Urinary bladder (tissue), 4 donors: ENCODE measurements around the gene RAB3B. TPM values are rescaled to one million over a fixed set of nuclear protein-coding genes. Genes with fewer than 3 reads are reported as not detected.

ENCODE experiments used
- DNase-seq: peaks from one replicate; pipeline ENCODE4 v3.0.0-alpha.2; 2015; ENCODE audit errors: extremely low spot score
- H3K27ac ChIP-seq: one replicate; pipeline ENCODE4 v1.5.1; 2013; ENCODE audit warnings: low read depth, mild to moderate bottlenecking, moderate library complexity
- H3K36me3 ChIP-seq: one replicate; pipeline ENCODE4 v1.6.1; 2013; ENCODE audit warnings: mild to moderate bottlenecking, moderate library complexity; ENCODE audit not compliant: insufficient read depth
- H3K4me1 ChIP-seq: one replicate; pipeline ENCODE4 v1.6.1; 2013; ENCODE audit warnings: mild to moderate bottlenecking, moderate library complexity; ENCODE audit not compliant: insufficient read depth
- H3K4me3 ChIP-seq: one replicate; pipeline ENCODE4 v1.5.1; 2013; ENCODE audit warnings: low read depth, low read length
- WGBS: extraction: QIAGEN DNeasy Blood & Tissue Kit; methylation state at CpG from one replicate; pipeline ENCODE4 v1.1.7; 2013; 5-methylcytosine and 5-hydroxymethylcytosine counted together
- polyA plus RNA-seq: library from polyadenylated mRNA; stranded (reverse); fragments of 200-250 nt; gene quantifications from one replicate; pipeline ENCODE4 v1.2.3, GENCODE V29; 2013
- total RNA-seq: library from RNA; depleted of rRNA; stranded (reverse); fragments of >200 nt; gene quantifications from one replicate; pipeline ENCODE4 v1.2.3, GENCODE V29; 2014
- donor health status: healthy with polysubstance abuse.
- donor health status: healthy.

Gene RAB3B
- total and polyA plus RNA-seq, 2 donors, result 0.44 to 1.7 TPM

DNA sequence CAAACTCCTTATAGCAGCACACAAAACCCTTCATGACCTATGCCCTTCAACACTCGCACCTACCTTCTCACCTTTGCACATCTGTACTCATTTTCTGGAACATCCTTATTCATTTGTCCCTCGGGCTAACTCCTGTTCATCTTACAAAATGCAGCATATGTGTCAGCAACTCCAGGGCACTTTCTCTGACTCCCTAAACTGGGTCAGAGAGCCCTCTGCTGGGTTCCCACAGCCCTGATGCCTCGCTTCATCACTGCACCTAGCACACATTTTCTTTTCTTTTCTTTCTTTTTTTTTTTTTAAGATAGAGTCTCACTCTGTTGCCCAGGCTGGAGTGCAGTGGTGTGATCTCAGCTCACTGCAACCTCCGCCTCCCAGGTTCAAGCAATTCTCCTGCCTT, 54.0 kb downstream of the RAB3B start:
- no peak for DNase-seq
- Histone ChIP-seq H3K36me3 (no peaks in the 10 kb centered on the region), H3K4me1 (no peaks in the 10 kb centered on the region), H3K4me3 (no peak overlapping the region), H3K27ac (no peak overlapping the region)
- WGBS, result 83% methylated on average over 4 of the region's 4 CpGs

DNA sequence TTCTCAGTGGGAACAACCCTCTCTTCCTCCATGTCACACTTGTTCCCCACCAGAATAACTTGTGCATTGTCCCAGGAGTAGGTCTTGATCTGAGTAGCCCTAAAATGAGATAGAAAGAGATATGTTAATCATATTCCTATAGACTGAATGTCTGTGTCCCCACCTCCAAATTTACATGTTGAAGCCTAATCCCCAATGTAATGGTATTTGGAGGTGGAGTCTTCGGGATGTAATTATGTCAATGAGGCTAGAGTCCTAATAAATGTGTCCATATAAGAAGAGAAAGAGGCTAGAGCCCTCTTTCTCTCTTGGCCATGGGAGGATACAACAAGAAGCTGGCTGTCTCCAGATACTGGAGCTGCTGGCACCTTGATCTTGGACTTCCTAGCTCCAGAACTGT, 57.2 kb downstream of the RAB3B start:
- no peak overlapping the region for H3K27ac ChIP-seq
- no peak for DNase-seq
- 83% methylated on average over 1 of the region's 1 CpG for WGBS
- H3K4me3 ChIP-seq, result no peak overlapping the region
- no peaks in the 10 kb centered on the region for H3K36me3 ChIP-seq
- H3K4me1 ChIP-seq, result no peaks in the 10 kb centered on the region

DNA sequence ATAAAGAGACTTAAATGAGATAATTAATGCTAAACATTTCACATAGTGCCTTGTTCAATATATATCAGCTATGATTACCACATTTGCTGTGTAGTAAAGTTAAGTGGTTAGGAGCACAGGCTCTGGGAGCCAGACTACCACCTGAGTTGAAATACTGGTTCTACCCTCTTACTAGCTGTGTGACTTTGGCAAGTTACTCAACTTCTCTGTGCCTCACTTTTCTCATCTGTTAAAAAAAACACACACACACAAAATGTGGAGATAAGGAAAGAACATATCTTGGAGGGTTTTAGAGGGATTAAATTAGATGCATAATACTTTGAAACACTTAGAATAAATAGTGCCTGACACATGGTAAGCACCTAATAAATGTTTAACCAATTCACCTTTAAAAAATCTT, 60.2 kb downstream of the RAB3B start:
- no peaks in the 10 kb centered on the region for H3K4me1 ChIP-seq
- no peak overlapping the region for H3K27ac ChIP-seq
- H3K4me3 ChIP-seq, result no peak overlapping the region
- H3K36me3 ChIP-seq, result no peaks in the 10 kb centered on the region
- DNase-seq, result no peak

DNA sequence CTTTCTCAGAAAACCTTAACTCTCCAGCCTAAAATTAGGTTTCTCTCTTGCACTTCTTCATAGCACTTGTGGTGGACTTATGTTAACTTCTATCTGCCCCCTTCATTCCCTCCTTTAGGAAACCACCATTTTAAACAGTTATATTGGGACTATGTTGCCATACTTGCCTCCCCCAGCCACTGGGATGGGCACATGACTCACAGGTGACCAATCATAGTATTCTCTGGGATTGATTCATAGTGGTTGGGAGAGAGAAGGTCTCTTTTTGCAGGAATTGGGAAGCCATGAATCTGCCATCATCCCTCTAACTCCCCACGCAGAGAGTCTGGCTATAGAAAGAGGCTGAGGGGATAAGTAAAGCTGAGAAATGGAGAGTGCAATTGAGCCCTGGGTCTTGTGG, 61.6 kb downstream of the RAB3B start:
- H3K36me3 ChIP-seq, result no peaks in the 10 kb centered on the region
- H3K4me1 ChIP-seq, result no peaks in the 10 kb centered on the region
- DNase-seq, result no peak
- WGBS, result 79% methylated on average over 1 of the region's 1 CpG
- H3K27ac ChIP-seq, result no peak overlapping the region
- no peak overlapping the region for H3K4me3 ChIP-seq

DNA sequence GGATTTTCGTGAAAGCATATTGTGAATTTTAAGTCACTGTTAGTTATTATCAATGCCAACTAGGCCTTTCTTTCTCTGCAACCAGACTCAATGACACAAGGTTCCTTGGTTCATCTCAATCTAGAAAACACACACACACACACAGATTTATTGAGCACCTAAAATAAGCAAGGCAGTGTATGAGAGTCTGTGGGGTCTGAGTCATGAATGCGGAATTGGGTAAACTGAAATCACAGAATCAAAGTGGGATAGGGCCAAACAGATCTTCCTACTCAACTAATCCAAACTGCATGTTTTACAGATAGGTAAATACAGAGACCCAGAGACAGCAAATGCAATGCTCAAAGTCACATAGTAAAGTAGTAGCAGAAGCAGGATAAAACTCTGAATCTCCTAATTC, 63.5 kb downstream of the RAB3B start:
- no peaks in the 10 kb centered on the region for H3K36me3 ChIP-seq
- no peaks in the 10 kb centered on the region for H3K4me1 ChIP-seq
- no peak overlapping the region for H3K27ac ChIP-seq
- no peak overlapping the region for H3K4me3 ChIP-seq
- DNase-seq, result no peak
- 89% methylated on average over 2 of the region's 2 CpGs for WGBS

DNA sequence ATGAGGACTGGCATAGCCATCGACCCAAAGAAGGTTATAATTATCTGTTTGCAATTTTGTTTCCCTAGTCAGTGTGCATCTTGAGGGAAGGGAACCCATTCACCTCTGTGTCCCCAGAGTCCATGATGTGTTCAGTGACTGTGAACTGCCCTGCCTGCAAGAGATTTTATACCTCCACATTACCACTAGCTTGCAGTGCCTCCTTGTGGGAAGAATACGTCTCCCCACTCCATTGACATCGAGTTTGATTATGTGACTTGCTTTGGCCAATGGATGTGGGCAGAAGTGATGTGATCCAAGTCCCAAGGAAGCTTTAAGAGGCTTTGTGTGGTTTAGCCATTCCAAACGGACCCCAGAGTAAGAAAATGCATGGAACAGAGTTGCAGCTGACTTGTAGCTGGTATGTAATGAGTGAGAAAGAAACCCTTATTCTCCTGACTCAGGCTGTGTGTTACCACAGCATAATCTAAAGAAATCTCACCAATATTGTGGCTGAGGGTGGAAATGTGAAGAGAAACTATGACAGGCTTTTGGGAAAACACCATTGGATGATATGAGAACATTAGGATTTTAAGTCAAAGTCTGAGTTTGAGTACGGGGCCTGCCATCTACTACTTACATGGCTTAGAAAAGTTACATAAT, 64.2 kb downstream of the RAB3B start:
- 69% methylated on average over 5 of the region's 5 CpGs for WGBS
- Histone ChIP-seq H3K4me1 (no peaks in the 10 kb centered on the region), H3K4me3 (no peak overlapping the region)

DNA sequence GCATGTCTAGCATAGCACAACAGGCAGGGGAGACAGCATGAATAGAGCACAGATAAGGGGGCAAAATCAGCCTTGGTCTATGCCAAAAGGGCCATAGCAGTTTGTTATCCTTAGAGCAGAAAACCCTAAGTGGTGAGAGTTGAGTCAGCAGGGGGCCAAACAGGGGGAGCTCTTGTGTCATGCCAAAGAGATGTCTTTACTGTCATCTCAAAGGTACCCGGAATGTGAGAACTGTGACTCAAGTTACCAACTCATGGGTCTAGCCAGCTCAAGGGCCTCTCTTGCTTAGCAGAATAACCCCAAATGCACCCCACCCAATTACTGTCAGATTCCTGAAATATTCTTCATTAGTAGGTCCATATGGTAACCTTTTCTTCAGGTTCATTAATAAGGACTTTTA, 66.0 kb downstream of the RAB3B start:
- WGBS, result 68% methylated on average over 1 of the region's 1 CpG
- H3K4me3 ChIP-seq, result no peak overlapping the region
- no peak for DNase-seq
- no peak overlapping the region for H3K27ac ChIP-seq
- H3K4me1 ChIP-seq, result no peaks in the 10 kb centered on the region
- no peaks in the 10 kb centered on the region for H3K36me3 ChIP-seq

More for the DNA sequence above, 64.2 kb downstream of the RAB3B start:
- Histone ChIP-seq H3K27ac (no peak overlapping the region), H3K36me3 (no peaks in the 10 kb centered on the region)
- DNase-seq, result no peak

DNA sequence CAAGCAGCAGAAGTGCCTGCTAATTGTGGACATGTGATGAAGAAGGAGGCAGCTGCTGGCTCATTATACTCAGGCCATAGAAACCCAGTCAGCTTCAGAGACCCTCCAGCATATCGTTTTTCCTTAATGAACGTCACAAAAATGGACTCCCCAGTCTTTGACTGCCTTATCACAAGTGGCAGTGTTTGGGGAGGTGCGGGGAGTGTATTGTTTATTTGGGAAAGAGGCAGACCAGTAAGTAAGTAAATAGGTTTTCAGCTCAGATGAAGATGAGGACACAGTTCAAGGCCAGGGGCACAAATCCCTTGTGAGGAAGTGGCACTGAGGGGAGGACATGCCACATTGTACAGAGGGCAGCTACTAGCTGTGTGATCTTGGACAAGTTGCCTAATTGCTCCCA, 68.5 kb downstream of the RAB3B start:
- H3K4me3 ChIP-seq, result no peak overlapping the region
- no peak overlapping the region for H3K27ac ChIP-seq
- H3K36me3 ChIP-seq, result no peaks in the 10 kb centered on the region
- no peaks in the 10 kb centered on the region for H3K4me1 ChIP-seq
- WGBS, result 71% methylated on average over 3 of the region's 3 CpGs
- DNase-seq, result no peak

DNA sequence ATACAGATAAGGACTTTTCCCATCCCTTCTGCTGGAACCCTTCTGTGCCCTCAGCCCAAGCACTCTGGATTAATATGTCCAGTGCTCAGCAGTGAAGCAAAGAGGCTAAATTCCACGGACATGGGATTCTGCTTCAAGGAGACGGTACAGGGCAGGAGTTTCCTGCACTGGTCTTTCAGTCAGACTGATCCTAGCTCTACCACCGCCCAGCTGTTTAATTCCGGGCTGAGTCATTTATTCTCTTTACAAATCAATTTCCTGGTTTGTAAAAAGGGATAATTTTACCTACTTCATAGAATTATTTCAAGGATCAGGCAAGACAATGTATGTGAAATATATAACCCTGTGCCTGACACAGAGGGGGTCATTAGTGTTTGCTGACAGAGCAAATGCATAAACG, 70.4 kb downstream of the RAB3B start:
- Histone ChIP-seq H3K36me3 (no peaks in the 10 kb centered on the region), H3K4me3 (no peak overlapping the region), H3K4me1 (no peaks in the 10 kb centered on the region), H3K27ac (no peak overlapping the region)
- DNase-seq, result no peak
- WGBS, result 54% methylated on average over 5 of the region's 5 CpGs

DNA sequence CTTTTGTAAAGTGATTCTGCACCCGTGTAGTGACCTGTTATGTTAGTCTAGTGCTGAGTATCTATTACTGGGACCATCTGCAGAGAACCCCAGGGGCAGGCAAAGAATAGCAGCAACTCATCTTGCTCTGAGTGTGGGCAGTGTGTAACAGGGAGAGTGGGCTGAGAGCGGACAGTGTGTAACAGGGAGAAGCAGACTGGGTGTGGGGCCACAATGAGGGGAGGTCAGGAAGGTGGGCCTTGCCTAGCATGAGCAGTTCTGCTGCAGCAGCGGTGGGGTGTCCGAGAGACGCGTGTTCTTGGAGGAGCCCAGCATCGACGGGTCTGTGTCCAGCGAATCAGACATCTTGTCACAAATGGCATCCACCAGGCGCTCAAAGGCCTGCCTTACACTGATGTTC, 70.8 kb downstream of the RAB3B start:
- WGBS, result 87% methylated on average over 10 of the region's 10 CpGs
- no peaks in the 10 kb centered on the region for H3K36me3 ChIP-seq

DNA sequence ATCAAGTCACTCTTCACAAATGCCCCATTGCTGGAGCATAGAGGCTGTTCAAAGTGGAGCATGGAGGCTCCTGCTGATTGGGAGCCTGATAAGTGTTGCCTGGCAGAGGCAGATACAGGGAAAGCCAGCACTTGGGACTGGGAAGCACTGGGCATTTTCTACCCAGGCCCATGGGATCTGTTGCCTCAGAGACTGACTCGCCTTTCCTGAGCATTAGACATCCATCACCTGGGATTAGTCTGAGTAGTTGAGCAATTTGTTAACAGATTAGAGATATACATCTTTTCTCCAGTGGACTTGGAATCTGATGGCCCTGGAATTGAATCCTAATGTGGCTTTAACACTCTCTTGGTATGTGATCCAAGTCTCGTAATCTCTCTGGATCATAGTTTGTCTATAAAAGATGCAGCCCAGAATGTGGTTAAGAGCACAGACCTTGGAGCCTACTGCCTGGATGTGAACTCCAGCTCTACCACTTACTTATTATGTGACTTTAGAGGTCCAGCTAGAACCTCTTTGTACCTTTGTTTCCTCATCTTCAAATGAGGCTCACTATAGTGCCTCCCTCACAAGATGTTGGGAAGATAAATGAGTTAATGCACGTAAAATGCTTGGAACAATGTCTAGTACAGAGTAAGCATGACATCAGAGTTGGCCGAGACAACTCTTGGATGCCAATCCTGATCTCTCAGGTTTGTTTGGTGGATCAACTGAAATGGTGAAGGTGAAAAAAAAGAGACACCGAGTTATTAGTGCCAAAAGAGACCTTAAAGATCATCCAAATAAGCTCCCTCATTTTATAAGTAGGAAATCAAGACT, 73.7 kb downstream of the RAB3B start:
- no peaks in the 10 kb centered on the region for H3K36me3 ChIP-seq
- WGBS, result 46% methylated on average over 5 of the region's 5 CpGs
- H3K4me1 ChIP-seq, result no peaks in the 10 kb centered on the region
- no peak overlapping the region for H3K27ac ChIP-seq
- H3K4me3 ChIP-seq, result no peak overlapping the region
- no peak for DNase-seq

More for the DNA sequence above, 70.8 kb downstream of the RAB3B start:
- Histone ChIP-seq H3K4me1 (no peaks in the 10 kb centered on the region), H3K4me3 (no peak overlapping the region), H3K27ac (no peak overlapping the region)
- DNase-seq, result no peak

DNA sequence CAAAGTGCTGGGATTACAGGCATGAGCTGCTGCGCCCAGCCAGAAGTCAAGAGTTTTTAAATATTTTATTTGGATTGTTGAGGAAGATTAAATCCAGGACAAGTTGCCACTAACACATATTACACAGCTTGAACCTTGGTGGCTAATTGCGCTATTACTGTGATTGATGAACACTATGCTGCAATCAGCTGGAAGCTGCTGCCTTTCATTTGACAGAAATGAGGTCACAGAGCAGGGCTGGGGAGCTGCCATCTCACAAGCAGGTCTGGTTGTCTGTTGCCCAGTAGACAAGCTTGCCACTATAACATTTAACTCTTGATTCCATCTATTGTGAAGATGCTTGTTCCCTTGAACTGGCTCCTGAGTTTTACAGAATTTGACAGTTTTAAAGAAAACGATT, 74.5 kb downstream of the RAB3B start:
- 85% methylated on average over 3 of the region's 3 CpGs for WGBS
- DNase-seq, result no peak
- Histone ChIP-seq H3K27ac (no peak overlapping the region), H3K36me3 (no peaks in the 10 kb centered on the region), H3K4me3 (no peak overlapping the region), H3K4me1 (no peaks in the 10 kb centered on the region)

DNA sequence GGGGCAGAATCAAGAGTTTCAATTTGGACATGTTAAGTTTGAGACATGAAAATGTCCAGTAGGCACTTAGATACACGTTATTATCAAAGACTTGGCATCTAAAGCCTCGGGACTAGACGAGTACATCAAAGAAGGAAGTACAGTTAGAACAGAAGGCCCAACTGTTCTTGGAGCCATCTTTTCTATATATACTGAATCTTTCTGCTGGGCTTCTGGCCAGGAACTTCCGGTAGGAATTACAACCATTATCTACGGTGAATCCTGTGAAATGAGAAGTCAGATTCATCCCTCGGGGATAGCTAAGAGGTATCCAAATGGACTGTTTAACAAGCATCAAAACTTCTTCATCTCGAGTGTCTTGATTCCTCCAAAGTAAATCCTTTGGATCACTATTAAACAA, 77.6 kb downstream of the RAB3B start:
- WGBS, result 31% methylated on average over 7 of the region's 7 CpGs
- no peaks in the 10 kb centered on the region for H3K4me1 ChIP-seq
- H3K4me3 ChIP-seq, result no peak overlapping the region
- H3K27ac ChIP-seq, result no peak overlapping the region
- no peak for DNase-seq
- no peaks in the 10 kb centered on the region for H3K36me3 ChIP-seq

DNA sequence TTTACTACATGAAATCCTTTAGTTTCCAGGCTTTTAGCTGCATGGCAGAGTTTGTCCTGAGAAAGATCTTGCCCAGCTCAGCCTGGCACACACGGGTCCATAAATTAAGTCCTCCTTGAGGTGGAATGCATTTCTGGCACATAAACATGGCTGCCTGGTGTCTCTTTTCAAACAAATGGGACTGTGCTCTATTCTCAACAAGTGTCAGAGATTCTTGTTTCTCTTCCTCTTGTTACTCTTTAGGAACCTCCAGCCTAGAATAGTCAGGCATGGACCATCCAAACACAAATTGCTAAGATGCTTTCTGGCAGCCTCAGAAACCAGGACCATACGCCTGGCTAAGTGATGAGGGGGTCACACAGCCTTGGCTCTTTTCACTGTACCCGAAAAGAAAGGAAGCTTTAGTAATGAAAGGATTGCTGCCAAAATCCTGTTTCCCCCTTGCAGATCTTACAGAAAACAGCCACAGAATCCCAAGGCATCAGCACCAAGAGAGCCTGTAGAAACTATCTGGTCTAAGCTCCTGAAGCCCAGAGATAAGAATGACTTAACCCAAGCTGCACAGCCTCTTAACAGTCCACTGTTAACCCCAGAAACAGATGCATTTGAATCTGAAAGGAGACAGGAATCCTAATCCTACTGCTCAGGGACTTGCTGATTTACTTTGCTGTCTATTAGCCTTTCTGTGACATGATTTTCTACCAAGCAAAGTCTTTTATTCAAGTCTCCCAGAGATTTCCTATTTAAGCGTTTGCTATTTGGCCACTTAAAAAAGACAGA, 80.1 kb downstream of the RAB3B start:
- Histone ChIP-seq H3K27ac (no peak overlapping the region), H3K4me1 (no peaks in the 10 kb centered on the region), H3K4me3 (no peak overlapping the region), H3K36me3 (no peaks in the 10 kb centered on the region)
- WGBS, result 48% methylated on average over 4 of the region's 4 CpGs
- DNase-seq, result no peak
